GM12878 (cell line): ENCODE results near the gene NRSN2. TPM values are rescaled to one million over a fixed set of nuclear protein-coding genes. Genes with fewer than 3 reads are reported as not detected.

Experiments
- BRCA1 ChIP-seq: IDR thresholded peaks from 2 replicates; pipeline ENCODE4 v1.6.1; 2011; ENCODE audit warnings: low read depth, low read length, improper control_type of control experiment
- HCFC1 ChIP-seq: fragments of 150-350 bp; IDR thresholded peaks from 2 replicates; pipeline ENCODE4 v1.6.1; 2014; ENCODE audit warnings: low read length
- RAD21 ChIP-seq: IDR thresholded peaks from 2 replicates; pipeline ENCODE4 v1.6.1; 2011; ENCODE audit warnings: mild to moderate bottlenecking, low read depth, low read length, moderate library complexity; ENCODE audit not compliant: insufficient read depth
- SPI1 ChIP-seq: IDR thresholded peaks from 2 replicates; pipeline ENCODE4 v1.6.1; 2011; ENCODE audit warnings: low read depth, mild to moderate bottlenecking, low read length, moderate library complexity, borderline replicate concordance; ENCODE audit not compliant: insufficient read depth
- SREBF2 ChIP-seq: IDR thresholded peaks from 2 replicates; pipeline ENCODE4 v1.6.1; 2012; ENCODE audit warnings: mild to moderate bottlenecking, low read length
- TBL1XR1 ChIP-seq: IDR thresholded peaks from 2 replicates; pipeline ENCODE4 v1.6.1; 2012; ENCODE audit warnings: low read depth, low read length, improper control_type of control experiment
- ZNF24 ChIP-seq: fragments of 450-650 bp; IDR thresholded peaks from 2 replicates; pipeline ENCODE4 v1.6.1; 2017; ENCODE audit warnings: antibody characterized with exemption, mild to moderate bottlenecking
- ZNF274 ChIP-seq: IDR thresholded peaks from one replicate; pipeline ENCODE4 v1.8.0; 2011; ENCODE audit not compliant: insufficient read length, insufficient read depth
- ZNF622 ChIP-seq: fragments of 450-650 bp; IDR thresholded peaks from 2 replicates; pipeline ENCODE4 v1.6.1; 2017; ENCODE audit warnings: mild to moderate bottlenecking, inconsistent platforms
- polyA plus RNA-seq, 11 experiments: library from polyadenylated mRNA; depleted of rRNA in 4 of 11; unstranded in 6 of 11; stranded (reverse) in 5 of 11; fragments of >200 nt; fragmentation: Nextera tagmentation in 4 of 11; fragmentation: Illumina TruSeq in 1 of 11; extraction: Ambion mirVana in 4 of 11; extraction: Trizol in 1 of 11; gene quantifications; 1 replicate in 1 of 11; 2 replicates in 10 of 11; pipeline versions ENCODE4 v1.2.1 to v1.2.3, GENCODE V29; 2011 to 2016; ENCODE audit warnings: inconsistent platforms in 2 of 11, missing spikeins in 2 of 11, low read depth in 1 of 11
- total RNA-seq, 4 experiments: library from RNA; depleted of rRNA in 3 of 4; stranded (reverse); fragments of >200 nt in 3 of 4; fragmentation: Illumina TruSeq in 1 of 4; extraction: Trizol in 1 of 4; gene quantifications; 2 replicates each; pipeline versions ENCODE4 v1.2.1 to v1.2.3, GENCODE V29; 2013 to 2021
- TF ChIP-seq, protein P1 (sequence below): fragments of 450-650 bp; conservative IDR thresholded peaks from 2 replicates; pipeline ENCODE4 v1.6.1; 2017; ENCODE audit warnings: mild to moderate bottlenecking, moderate library complexity
- TF ChIP-seq, protein P2 (sequence below): IDR thresholded peaks from 2 replicates; pipeline ENCODE4 v1.6.1; 2012; ENCODE audit warnings: mild to moderate bottlenecking, low read depth, low read length
- TF ChIP-seq, protein P3 (sequence below): fragments of 450-650 bp; IDR thresholded peaks from 2 replicates; pipeline ENCODE4 v1.6.1; 2016; ENCODE audit warnings: mild to moderate bottlenecking, moderate library complexity, borderline replicate concordance
- TF ChIP-seq, protein P4 (sequence below): fragments of 450-650 bp; IDR thresholded peaks from 2 replicates; pipeline ENCODE4 v1.6.1; 2016; ENCODE audit warnings: mild to moderate bottlenecking
- TF ChIP-seq, protein P5 (sequence below): fragments of 450-650 bp; formaldehyde crosslinking; IDR thresholded peaks from 2 replicates; pipeline ENCODE4 v1.4.0; 2022; ENCODE audit warnings: mild to moderate bottlenecking, moderate library complexity

NRSN2 gene
- total and polyA plus RNA-seq, 10 of the 15 experiments (the other 5 are each of a cell fraction or from before 2014, with no cell fraction given): 6.2 to 32.4 (median 13.0) TPM

DNA sequence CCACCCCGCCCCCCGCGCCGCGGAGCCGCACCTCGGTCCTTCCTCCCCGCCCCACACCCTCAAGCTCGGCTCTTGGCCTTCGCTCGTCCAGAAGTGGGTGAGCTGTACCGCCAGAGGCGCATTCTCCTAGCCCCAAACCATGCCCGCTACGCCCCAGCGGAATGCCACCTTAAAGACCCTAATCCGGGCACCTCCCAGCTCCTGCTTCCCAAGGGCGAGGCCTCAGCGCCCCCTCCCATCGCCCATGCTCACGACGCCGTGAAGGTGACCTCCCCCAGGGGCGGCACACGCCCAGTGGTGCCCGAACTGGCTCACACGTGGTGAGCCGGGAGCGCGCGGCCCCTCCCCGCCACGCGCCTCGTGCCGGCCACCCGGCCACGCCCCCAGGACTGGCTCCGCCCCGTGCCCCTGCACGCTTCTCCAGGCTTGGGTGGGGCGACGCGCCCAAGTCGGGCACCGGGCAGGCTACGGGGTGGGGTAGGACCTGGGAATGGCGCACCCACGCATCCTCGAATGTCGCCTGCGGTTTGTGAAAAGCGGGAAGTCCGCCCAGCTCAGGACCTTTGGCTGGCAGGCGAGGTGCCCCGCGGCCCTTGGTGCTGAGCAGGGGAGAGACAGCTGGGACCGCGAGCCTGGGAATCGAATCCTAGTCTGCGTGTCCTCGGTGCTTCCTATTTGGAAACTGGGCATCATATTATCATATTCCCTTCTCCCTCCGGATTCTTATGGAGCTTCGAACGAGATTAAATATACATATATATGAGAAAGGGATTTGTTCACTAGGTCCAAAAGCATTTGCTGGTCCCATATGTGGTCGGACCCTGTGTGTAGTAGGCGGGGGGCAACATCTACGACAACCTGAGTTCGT lies 22.5 kb upstream of the NRSN2 start (continued):
- TF ChIP-seq, protein P1, sequence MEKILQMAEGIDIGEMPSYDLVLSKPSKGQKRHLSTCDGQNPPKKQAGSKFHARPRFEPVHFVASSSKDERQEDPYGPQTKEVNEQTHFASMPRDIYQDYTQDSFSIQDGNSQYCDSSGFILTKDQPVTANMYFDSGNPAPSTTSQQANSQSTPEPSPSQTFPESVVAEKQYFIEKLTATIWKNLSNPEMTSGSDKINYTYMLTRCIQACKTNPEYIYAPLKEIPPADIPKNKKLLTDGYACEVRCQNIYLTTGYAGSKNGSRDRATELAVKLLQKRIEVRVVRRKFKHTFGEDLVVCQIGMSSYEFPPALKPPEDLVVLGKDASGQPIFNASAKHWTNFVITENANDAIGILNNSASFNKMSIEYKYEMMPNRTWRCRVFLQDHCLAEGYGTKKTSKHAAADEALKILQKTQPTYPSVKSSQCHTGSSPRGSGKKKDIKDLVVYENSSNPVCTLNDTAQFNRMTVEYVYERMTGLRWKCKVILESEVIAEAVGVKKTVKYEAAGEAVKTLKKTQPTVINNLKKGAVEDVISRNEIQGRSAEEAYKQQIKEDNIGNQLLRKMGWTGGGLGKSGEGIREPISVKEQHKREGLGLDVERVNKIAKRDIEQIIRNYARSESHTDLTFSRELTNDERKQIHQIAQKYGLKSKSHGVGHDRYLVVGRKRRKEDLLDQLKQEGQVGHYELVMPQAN: peak; percentile 91
- TF ChIP-seq SREBF2 (no peak), TBL1XR1 (no peak), BRCA1 (no peak), RAD21 (no peak), ZNF24 (no peak), HCFC1 (no peak), ZNF274 (no peak), SPI1 (no peak), ZNF622 (no peak)
- TF ChIP-seq, protein P2, sequence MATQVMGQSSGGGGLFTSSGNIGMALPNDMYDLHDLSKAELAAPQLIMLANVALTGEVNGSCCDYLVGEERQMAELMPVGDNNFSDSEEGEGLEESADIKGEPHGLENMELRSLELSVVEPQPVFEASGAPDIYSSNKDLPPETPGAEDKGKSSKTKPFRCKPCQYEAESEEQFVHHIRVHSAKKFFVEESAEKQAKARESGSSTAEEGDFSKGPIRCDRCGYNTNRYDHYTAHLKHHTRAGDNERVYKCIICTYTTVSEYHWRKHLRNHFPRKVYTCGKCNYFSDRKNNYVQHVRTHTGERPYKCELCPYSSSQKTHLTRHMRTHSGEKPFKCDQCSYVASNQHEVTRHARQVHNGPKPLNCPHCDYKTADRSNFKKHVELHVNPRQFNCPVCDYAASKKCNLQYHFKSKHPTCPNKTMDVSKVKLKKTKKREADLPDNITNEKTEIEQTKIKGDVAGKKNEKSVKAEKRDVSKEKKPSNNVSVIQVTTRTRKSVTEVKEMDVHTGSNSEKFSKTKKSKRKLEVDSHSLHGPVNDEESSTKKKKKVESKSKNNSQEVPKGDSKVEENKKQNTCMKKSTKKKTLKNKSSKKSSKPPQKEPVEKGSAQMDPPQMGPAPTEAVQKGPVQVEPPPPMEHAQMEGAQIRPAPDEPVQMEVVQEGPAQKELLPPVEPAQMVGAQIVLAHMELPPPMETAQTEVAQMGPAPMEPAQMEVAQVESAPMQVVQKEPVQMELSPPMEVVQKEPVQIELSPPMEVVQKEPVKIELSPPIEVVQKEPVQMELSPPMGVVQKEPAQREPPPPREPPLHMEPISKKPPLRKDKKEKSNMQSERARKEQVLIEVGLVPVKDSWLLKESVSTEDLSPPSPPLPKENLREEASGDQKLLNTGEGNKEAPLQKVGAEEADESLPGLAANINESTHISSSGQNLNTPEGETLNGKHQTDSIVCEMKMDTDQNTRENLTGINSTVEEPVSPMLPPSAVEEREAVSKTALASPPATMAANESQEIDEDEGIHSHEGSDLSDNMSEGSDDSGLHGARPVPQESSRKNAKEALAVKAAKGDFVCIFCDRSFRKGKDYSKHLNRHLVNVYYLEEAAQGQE: no peak
- TF ChIP-seq, protein P3, sequence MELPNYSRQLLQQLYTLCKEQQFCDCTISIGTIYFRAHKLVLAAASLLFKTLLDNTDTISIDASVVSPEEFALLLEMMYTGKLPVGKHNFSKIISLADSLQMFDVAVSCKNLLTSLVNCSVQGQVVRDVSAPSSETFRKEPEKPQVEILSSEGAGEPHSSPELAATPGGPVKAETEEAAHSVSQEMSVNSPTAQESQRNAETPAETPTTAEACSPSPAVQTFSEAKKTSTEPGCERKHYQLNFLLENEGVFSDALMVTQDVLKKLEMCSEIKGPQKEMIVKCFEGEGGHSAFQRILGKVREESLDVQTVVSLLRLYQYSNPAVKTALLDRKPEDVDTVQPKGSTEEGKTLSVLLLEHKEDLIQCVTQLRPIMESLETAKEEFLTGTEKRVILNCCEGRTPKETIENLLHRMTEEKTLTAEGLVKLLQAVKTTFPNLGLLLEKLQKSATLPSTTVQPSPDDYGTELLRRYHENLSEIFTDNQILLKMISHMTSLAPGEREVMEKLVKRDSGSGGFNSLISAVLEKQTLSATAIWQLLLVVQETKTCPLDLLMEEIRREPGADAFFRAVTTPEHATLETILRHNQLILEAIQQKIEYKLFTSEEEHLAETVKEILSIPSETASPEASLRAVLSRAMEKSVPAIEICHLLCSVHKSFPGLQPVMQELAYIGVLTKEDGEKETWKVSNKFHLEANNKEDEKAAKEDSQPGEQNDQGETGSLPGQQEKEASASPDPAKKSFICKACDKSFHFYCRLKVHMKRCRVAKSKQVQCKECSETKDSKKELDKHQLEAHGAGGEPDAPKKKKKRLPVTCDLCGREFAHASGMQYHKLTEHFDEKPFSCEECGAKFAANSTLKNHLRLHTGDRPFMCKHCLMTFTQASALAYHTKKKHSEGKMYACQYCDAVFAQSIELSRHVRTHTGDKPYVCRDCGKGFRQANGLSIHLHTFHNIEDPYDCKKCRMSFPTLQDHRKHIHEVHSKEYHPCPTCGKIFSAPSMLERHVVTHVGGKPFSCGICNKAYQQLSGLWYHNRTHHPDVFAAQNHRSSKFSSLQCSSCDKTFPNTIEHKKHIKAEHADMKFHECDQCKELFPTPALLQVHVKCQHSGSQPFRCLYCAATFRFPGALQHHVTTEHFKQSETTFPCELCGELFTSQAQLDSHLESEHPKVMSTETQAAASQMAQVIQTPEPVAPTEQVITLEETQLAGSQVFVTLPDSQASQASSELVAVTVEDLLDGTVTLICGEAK: no peak
- TF ChIP-seq, protein P4, sequence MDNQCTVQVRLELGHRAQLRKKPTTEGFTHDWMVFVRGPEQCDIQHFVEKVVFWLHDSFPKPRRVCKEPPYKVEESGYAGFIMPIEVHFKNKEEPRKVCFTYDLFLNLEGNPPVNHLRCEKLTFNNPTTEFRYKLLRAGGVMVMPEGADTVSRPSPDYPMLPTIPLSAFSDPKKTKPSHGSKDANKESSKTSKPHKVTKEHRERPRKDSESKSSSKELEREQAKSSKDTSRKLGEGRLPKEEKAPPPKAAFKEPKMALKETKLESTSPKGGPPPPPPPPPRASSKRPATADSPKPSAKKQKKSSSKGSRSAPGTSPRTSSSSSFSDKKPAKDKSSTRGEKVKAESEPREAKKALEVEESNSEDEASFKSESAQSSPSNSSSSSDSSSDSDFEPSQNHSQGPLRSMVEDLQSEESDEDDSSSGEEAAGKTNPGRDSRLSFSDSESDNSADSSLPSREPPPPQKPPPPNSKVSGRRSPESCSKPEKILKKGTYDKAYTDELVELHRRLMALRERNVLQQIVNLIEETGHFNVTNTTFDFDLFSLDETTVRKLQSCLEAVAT: no peak
- TF ChIP-seq, protein P5, sequence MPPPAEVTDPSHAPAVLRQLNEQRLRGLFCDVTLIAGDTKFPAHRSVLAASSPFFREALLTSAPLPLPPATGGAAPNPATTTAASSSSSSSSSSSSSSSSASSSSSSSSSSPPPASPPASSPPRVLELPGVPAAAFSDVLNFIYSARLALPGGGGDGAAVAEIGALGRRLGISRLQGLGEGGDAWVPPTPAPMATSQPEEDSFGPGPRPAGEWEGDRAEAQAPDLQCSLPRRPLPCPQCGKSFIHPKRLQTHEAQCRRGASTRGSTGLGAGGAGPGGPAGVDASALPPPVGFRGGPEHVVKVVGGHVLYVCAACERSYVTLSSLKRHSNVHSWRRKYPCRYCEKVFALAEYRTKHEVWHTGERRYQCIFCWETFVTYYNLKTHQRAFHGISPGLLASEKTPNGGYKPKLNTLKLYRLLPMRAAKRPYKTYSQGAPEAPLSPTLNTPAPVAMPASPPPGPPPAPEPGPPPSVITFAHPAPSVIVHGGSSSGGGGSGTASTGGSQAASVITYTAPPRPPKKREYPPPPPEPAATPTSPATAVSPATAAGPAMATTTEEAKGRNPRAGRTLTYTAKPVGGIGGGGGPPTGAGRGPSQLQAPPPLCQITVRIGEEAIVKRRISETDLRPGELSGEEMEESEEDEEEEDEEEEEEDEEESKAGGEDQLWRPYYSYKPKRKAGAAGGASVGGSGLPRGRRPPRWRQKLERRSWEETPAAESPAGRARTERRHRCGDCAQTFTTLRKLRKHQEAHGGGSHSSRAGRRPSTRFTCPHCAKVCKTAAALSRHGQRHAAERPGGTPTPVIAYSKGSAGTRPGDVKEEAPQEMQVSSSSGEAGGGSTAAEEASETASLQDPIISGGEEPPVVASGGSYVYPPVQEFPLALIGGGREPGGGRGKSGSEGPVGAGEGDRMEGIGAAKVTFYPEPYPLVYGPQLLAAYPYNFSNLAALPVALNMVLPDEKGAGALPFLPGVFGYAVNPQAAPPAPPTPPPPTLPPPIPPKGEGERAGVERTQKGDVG (CRISPR knock-in tag): no peak
